Chondrocyte (in vitro differentiated cells): ENCODE data around the gene CRNKL1. TPM values are rescaled to one million over a fixed set of nuclear protein-coding genes. Genes with fewer than 3 reads are reported as not detected.

ENCODE experiments used
- DNase-seq: peaks from one replicate; pipeline ENCODE4 v3.0.0; 2021; ENCODE audit warnings: mixed read lengths, low spot score
- H3K27ac Mint-ChIP-seq: one replicate; pipeline ENCODE4 v1.8.0; 2021; ENCODE audit warnings: mild to moderate bottlenecking, moderate library complexity, mixed read lengths; ENCODE audit not compliant: unreplicated experiment
- H3K27me3 Mint-ChIP-seq: 2 replicates; pipeline ENCODE4 v1.8.0; 2021; ENCODE audit warnings: low read depth, mixed read lengths
- H3K36me3 Mint-ChIP-seq: 2 replicates; pipeline ENCODE4 v1.8.0; 2021; ENCODE audit warnings: low read depth, mixed read lengths
- H3K4me1 Mint-ChIP-seq: 2 replicates; pipeline ENCODE4 v1.8.0; 2021; ENCODE audit warnings: low read depth, mild to moderate bottlenecking, mixed read lengths
- H3K4me3 Mint-ChIP-seq: one replicate; pipeline ENCODE4 v1.8.0; 2021; ENCODE audit warnings: mild to moderate bottlenecking, moderate library complexity, mixed read lengths; ENCODE audit not compliant: unreplicated experiment
- H3K9me3 Mint-ChIP-seq: 2 replicates; pipeline ENCODE4 v1.8.0; 2021; ENCODE audit warnings: low read depth, mixed read lengths
- CTCF ChIP-seq: fragments of 200-600 bp; sonication (generic); IDR thresholded peaks from 2 replicates; pipeline ENCODE4 v1.5.0; 2021; ENCODE audit warnings: antibody characterized with exemption, mild to moderate bottlenecking, moderate library complexity
- long read RNA-seq: library from polyadenylated mRNA; stranded (forward); transcript quantifications from one replicate; pipeline ENCODE4 v2.0.0, GENCODE V29; 2021
- total RNA-seq: library from RNA; stranded (reverse); gene quantifications from 3 replicates; pipeline ENCODE4 v1.2.1, GENCODE V29; 2021

The CRNKL1 gene
- 14.3 to 20.5 TPM (median 16.4 TPM) in 3 replicates for total RNA-seq
- long read RNA-seq, full-length matches to known transcripts = 24 of 28 reads
- long read RNA-seq, partial matches to known transcripts = 2 of 28 reads
- long read RNA-seq, other reads (novel, unspliced or antisense) = 2 of 28 reads

GRCh38 chr20:20052074-20052970, at the start of gene CRNKL1, which contains the start of gene CFAP61:
Gene CRNKL1, minus strand, starts transcription at chr20:20052466. Its CDS starts 124 bp downstream, at chr20:20052342.
Gene CFAP61, plus strand, starts transcription at chr20:20052532. Its CDS starts 4,122 bp downstream, at chr20:20056654.
- H3K36me3 Mint-ChIP-seq = peaks cover 28% of the 10 kb centered on the region
- peak; percentile 97 for DNase-seq
- peak within 1 kb of the TSS; percentile 98 for H3K27ac Mint-ChIP-seq
- TF ChIP-seq CTCF = peak; percentile 33
- peaks cover 6% of the 10 kb centered on the region for H3K27me3 Mint-ChIP-seq
- no peaks in the 10 kb centered on the region for H3K9me3 Mint-ChIP-seq
- peaks cover 28% of the 10 kb centered on the region for H3K4me1 Mint-ChIP-seq
- peak within 1 kb of the TSS; percentile 100 for H3K4me3 Mint-ChIP-seq

DNA sequence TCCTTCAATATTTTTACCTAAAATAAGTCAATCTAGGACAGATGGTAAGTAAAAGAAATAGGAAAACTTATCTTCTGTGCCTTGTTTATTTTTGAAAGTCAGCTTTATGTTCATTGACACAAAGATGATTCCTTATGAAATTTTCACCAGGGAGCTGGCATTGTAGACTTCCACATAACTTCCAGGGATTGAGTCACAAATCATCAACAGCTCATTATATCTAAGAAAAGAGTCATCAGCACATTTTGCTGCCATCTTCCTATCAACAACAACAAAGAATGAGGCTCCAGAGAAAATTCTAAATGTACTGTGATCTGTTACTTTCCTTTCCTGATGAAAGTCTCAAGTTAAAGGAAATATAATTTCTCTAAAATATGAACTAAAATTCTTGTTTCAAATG, 48.6 kb upstream of the CRNKL1 start:
- H3K27ac Mint-ChIP-seq = no peak overlapping the region
- TF ChIP-seq CTCF = no peak
- no peak overlapping the region for H3K4me3 Mint-ChIP-seq
- H3K4me1 Mint-ChIP-seq = no peaks in the 10 kb centered on the region
- no peaks in the 10 kb centered on the region for H3K36me3 Mint-ChIP-seq
- H3K27me3 Mint-ChIP-seq = peaks cover 12% of the 10 kb centered on the region
- DNase-seq = no peak
- H3K9me3 Mint-ChIP-seq = no peaks in the 10 kb centered on the region

GRCh38 chr20:20096421-20096820, 44.2 kb upstream of the CRNKL1 start:
- H3K27ac Mint-ChIP-seq = no peak overlapping the region
- no peak for DNase-seq
- no peaks in the 10 kb centered on the region for H3K4me1 Mint-ChIP-seq
- H3K9me3 Mint-ChIP-seq = no peaks in the 10 kb centered on the region
- peaks cover 17% of the 10 kb centered on the region for H3K27me3 Mint-ChIP-seq
- no peak overlapping the region for H3K4me3 Mint-ChIP-seq
- TF ChIP-seq CTCF = no peak
- no peaks in the 10 kb centered on the region for H3K36me3 Mint-ChIP-seq

- DNase-seq = no peak
- no peak for TF ChIP-seq CTCF
- H3K9me3 Mint-ChIP-seq = no peaks in the 10 kb centered on the region
- peaks cover 17% of the 10 kb centered on the region for H3K27me3 Mint-ChIP-seq
- H3K36me3 Mint-ChIP-seq = no peaks in the 10 kb centered on the region
- H3K27ac Mint-ChIP-seq = no peak overlapping the region
- H3K4me1 Mint-ChIP-seq = no peaks in the 10 kb centered on the region
- H3K4me3 Mint-ChIP-seq = no peak overlapping the region
Measured at GRCh38 chr20:20095114-20095872, 43.0 kb upstream of the CRNKL1 start.

DNA sequence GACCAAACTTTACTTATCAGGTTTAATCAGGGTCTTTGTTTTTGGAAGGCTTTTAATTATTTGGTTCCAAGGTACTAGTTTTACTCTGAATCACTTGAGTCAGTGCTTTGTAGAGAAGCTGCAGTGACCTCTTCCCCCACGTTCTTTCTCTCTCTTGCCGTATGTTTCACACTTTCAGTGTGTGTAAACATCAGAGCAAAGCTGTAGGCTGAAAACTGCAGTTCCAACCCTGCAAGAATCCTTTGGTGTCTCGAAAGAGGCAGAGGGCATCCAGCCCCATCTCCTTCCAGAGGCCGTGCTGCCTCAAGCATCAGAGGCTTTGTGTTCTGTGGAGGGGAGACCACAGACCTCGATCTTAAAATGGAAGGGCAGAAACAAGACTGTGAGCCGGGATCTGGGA, 42.1 kb upstream of the CRNKL1 start:
- Mint-ChIP-seq H3K4me3 (no peak overlapping the region), H3K9me3 (no peaks in the 10 kb centered on the region), H3K4me1 (no peaks in the 10 kb centered on the region), H3K27me3 (peaks cover 18% of the 10 kb centered on the region), H3K27ac (no peak overlapping the region), H3K36me3 (no peaks in the 10 kb centered on the region)
- no peak for TF ChIP-seq CTCF
- DNase-seq = no peak
